DND-41 (cell line): Measurements from ENCODE around the gene GDPD4.

Source experiments
- ATAC-seq: fragments of 200-7000 bp; cut with Tn5 transposase; 3 replicates; pipeline ENCODE4 v1.9.1; 2021; ENCODE audit warnings: low read depth; ENCODE audit not compliant: insufficient read depth
- DNase-seq: peaks from one replicate; pipeline ENCODE4 v3.0.0-alpha.2; 2020
- H2AFZ ChIP-seq: 2 replicates; pipeline ENCODE4 v1.6.0; 2012; ENCODE audit warnings: low read depth, low read length
- H3K27ac ChIP-seq: 2 replicates; pipeline ENCODE4 v1.5.1; 2012; ENCODE audit warnings: low read length, inconsistent platforms
- H3K27me3 ChIP-seq: fragments of 200-600 bp; sonication (generic); 2 replicates; pipeline ENCODE4 v1.6.0; 2012; ENCODE audit warnings: low read length, mild to moderate bottlenecking, inconsistent platforms; ENCODE audit not compliant: insufficient read depth, poor library complexity
- H3K36me3 ChIP-seq: 2 replicates; pipeline ENCODE4 v1.5.1; 2012; ENCODE audit warnings: low read length, inconsistent platforms; ENCODE audit not compliant: insufficient read depth
- H3K4me1 ChIP-seq: 2 replicates; pipeline ENCODE4 v1.5.1; 2012; ENCODE audit warnings: mild to moderate bottlenecking, low read length; ENCODE audit not compliant: insufficient read depth
- H3K4me2 ChIP-seq: 2 replicates; pipeline ENCODE4 v1.6.0; 2012; ENCODE audit warnings: mild to moderate bottlenecking, moderate library complexity, low read length, inconsistent platforms; ENCODE audit not compliant: insufficient read depth
- H3K4me3 ChIP-seq, 2 experiments: fragments of 200-600 bp in 1 of 2; shearing (Covaris generic) in 1 of 2; 2 replicates each; pipeline ENCODE4 v1.5.1; 2012 to 2016; ENCODE audit warnings: inconsistent platforms in 2 of 2, low read length in 2 of 2, mild to moderate bottlenecking in 2 of 2, low read depth in 1 of 2, moderate library complexity in 1 of 2
- H3K79me2 ChIP-seq: 2 replicates; pipeline ENCODE4 v1.6.0; 2012; ENCODE audit warnings: low read length, inconsistent platforms; ENCODE audit not compliant: insufficient read depth
- H3K9ac ChIP-seq: 2 replicates; pipeline ENCODE4 v1.6.0; 2012; ENCODE audit warnings: low read depth, mild to moderate bottlenecking, inconsistent platforms, low read length, moderate library complexity
- H3K9me3 ChIP-seq: 2 replicates; pipeline ENCODE4 v1.5.1; 2012; ENCODE audit warnings: low read length, moderate library complexity, mild to moderate bottlenecking, inconsistent platforms; ENCODE audit not compliant: insufficient read depth, severe bottlenecking
- H4K20me1 ChIP-seq: 2 replicates; pipeline ENCODE4 v1.6.0; 2012; ENCODE audit warnings: low read length; ENCODE audit not compliant: insufficient read depth
- CTCF ChIP-seq: IDR thresholded peaks from 2 replicates; pipeline ENCODE4 v1.5.1; 2012; ENCODE audit warnings: borderline replicate concordance, low read length, moderate library complexity, mild to moderate bottlenecking; ENCODE audit not compliant: poor library complexity, severe bottlenecking; ENCODE audit errors: extremely low read depth
- EZH2 ChIP-seq: IDR thresholded peaks from 3 replicates; pipeline ENCODE4 v1.6.1; 2012; ENCODE audit warnings: borderline replicate concordance, low read depth, mild to moderate bottlenecking, moderate library complexity, low read length, inconsistent platforms; ENCODE audit not compliant: severe bottlenecking

Gene GDPD4

GRCh38 chr11:77276271-77276670, 25.2 kb downstream of the GDPD4 start:
- Histone ChIP-seq H3K27ac (no peak overlapping the region), H3K79me2 (no peaks in the 10 kb centered on the region), H3K4me3 (no peak overlapping the region), H3K4me2 (no peak overlapping the region), H3K9ac (no peak overlapping the region), H3K4me1 (no peaks in the 10 kb centered on the region), H3K36me3 (no peaks in the 10 kb centered on the region), H3K27me3 (peaks cover 9% of the 10 kb centered on the region), H4K20me1 (no peaks in the 10 kb centered on the region), H3K9me3 (no peaks in the 10 kb centered on the region), H2AFZ (no peak overlapping the region)
- ATAC-seq (no peak), DNase-seq (no peak)
- no peak for TF ChIP-seq EZH2
- TF ChIP-seq CTCF, result no peak

GRCh38 chr11:77270921-77271320, 30.6 kb downstream of the GDPD4 start:
- TF ChIP-seq CTCF (no peak), EZH2 (no peak)
- no peak overlapping the region for H3K4me2 ChIP-seq

GRCh38 chr11:77269484-77270123, 31.9 kb downstream of the GDPD4 start:
- H4K20me1 ChIP-seq, result no peaks in the 10 kb centered on the region
- H3K4me3 ChIP-seq, result no peak overlapping the region
- no peak overlapping the region for H2AFZ ChIP-seq
- H3K9me3 ChIP-seq, result no peaks in the 10 kb centered on the region
- no peak for ATAC-seq
- no peaks in the 10 kb centered on the region for H3K79me2 ChIP-seq
- TF ChIP-seq CTCF (no peak), EZH2 (no peak)
- H3K4me2 ChIP-seq, result no peak overlapping the region
- no peak overlapping the region for H3K27ac ChIP-seq
- no peaks in the 10 kb centered on the region for H3K36me3 ChIP-seq
- peaks cover 11% of the 10 kb centered on the region for H3K27me3 ChIP-seq
- H3K9ac ChIP-seq, result no peak overlapping the region
- DNase-seq, result no peak
- H3K4me1 ChIP-seq, result no peaks in the 10 kb centered on the region

More at GRCh38 chr11:77270921-77271320, 30.6 kb downstream of the GDPD4 start:
- Histone ChIP-seq H3K4me3 (no peak overlapping the region), H3K9me3 (no peaks in the 10 kb centered on the region), H2AFZ (no peak overlapping the region), H4K20me1 (no peaks in the 10 kb centered on the region), H3K36me3 (no peaks in the 10 kb centered on the region), H3K27me3 (peaks cover 11% of the 10 kb centered on the region), H3K9ac (no peak overlapping the region), H3K4me1 (no peaks in the 10 kb centered on the region), H3K27ac (no peak overlapping the region), H3K79me2 (no peaks in the 10 kb centered on the region)
- no peak for DNase-seq
- no peak for ATAC-seq

- Histone ChIP-seq H3K36me3 (no peaks in the 10 kb centered on the region), H3K27ac (no peak overlapping the region), H3K9ac (no peak overlapping the region), H2AFZ (no peak overlapping the region), H4K20me1 (no peaks in the 10 kb centered on the region), H3K27me3 (peaks cover 7% of the 10 kb centered on the region), H3K9me3 (no peaks in the 10 kb centered on the region), H3K4me1 (no peaks in the 10 kb centered on the region), H3K4me3 (no peak overlapping the region), H3K79me2 (no peaks in the 10 kb centered on the region), H3K4me2 (no peak overlapping the region)
- no peak for DNase-seq
- ATAC-seq, result no peak
- TF ChIP-seq CTCF (no peak), EZH2 (no peak)
Measured at GRCh38 chr11:77267962-77268361, 33.5 kb downstream of the GDPD4 start.
